ENCODE data around the gene ALX4. TPM values are rescaled to one million over a fixed set of nuclear protein-coding genes. Genes with fewer than 3 reads are reported as not detected.

ALX4 gene
- total and polyA plus RNA-seq, 9 of the 15 experiments (the other 6 are each of a cell fraction or from before 2014, with no cell fraction given): 0.07 to 1.2 (median 0.33) TPM

DNA sequence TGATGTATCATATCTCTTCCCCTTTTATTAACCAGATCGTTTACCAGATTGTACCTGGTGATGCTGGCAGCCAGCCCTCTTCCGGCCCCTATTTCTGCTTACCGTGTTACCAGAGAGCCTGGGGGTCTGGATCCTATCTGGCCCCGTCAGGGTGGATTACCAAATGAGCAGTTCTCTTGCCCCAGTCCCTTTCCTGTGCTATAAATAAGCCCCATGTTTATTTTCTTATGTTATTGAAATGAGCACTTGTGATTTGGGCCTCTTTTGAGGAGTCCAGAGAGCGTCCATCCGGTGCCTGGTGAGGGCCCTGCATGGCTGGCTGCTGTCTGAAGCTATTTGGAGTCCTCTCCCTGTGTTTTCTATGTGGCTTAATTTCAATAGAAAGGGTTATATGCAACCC lies 59.5 kb downstream of the ALX4 start:
- Histone ChIP-seq H3K4me3 (no peak overlapping the region), H3K9me1 (ENCODE audit: control insufficient read depth, insufficient read depth, low read length) (no peaks in the 10 kb centered on the region), H3K27ac (ENCODE audit: extremely low read depth, low read depth, low read length) (no peak overlapping the region), H3K27me3 (ENCODE audit: control insufficient read depth in 2 of 2, insufficient read depth in 2 of 2, low read length in 2 of 2) (no peaks in the 10 kb centered on the region), H3K4me1 (replicated peaks in 1 of 2; ENCODE audit: control insufficient read depth in 2 of 2, insufficient read depth in 2 of 2, low read length in 2 of 2) (peaks cover 0 to 1% of the 10 kb centered on the region in 2 experiments; a peak in 1 of 5 replicates), H3K79me2 (ENCODE audit: control insufficient read depth, insufficient read depth, low read length) (no peaks in the 10 kb centered on the region), H2AFZ (ENCODE audit: low read depth, low read length) (no peak overlapping the region), H3K9ac (ENCODE audit: insufficient read depth in 1 of 2, low read depth in 2 of 2, low read length in 2 of 2) (no peak overlapping the region), H3K9me3 (replicated peaks; ENCODE audit: control insufficient read depth, insufficient read depth, low read depth, low read length) (peaks cover 4% of the 10 kb centered on the region; the same call in 1 of the 2 replicates), H4K20me1 (replicated peaks; ENCODE audit: control insufficient read depth, insufficient read depth, low read length) (no peaks in the 10 kb centered on the region; the same call in 1 of the 2 replicates), H3K36me3 (ENCODE audit: control insufficient read depth, insufficient read depth, low read length) (0 out of 3 replicates have a peak, but pooled peaks cover 2% of the 10 kb centered on the region), H3K4me2 (ENCODE audit: insufficient read depth, low read length) (no peak overlapping the region)
- DNase-seq (ENCODE audit: extremely low read depth in 1 of 4, low spot score in 3 of 4): no peak
- TF ChIP-seq MAX (CRISPR knock-in tag; IDR thresholded peaks at IDR 0.05) (no peak), KDM5B (IDR thresholded peaks at IDR 0.05; ENCODE audit: insufficient replicate concordance, low read depth, low read length) (no peak), TRIM24 (IDR thresholded peaks at IDR 0.05) (no peak), ILK (tag; IDR thresholded peaks at IDR 0.05; ENCODE audit: borderline replicate concordance, low read depth) (no peak), NKRF (IDR thresholded peaks at IDR 0.05; ENCODE audit: borderline replicate concordance) (no peak), HIVEP1 (CRISPR knock-in tag; IDR thresholded peaks at IDR 0.05) (no peak), ZNF3 (CRISPR knock-in tag; IDR thresholded peaks at IDR 0.05) (no peak), MAZ (CRISPR knock-in tag; conservative IDR thresholded peaks at IDR 0.05 in 1 of 2, IDR thresholded peaks at IDR 0.05 in 1 of 2) (no peak), KDM2B (CRISPR knock-in tag; IDR thresholded peaks at IDR 0.05) (no peak), SMARCC2 (IDR thresholded peaks at IDR 0.05; ENCODE audit: low read depth) (no peak), PHF8 (IDR thresholded peaks at IDR 0.05; ENCODE audit: borderline replicate concordance, low read length) (no peak), ZNF431 (CRISPR knock-in tag; IDR thresholded peaks at IDR 0.05) (no peak)
- TF ChIP-seq, protein P1, sequence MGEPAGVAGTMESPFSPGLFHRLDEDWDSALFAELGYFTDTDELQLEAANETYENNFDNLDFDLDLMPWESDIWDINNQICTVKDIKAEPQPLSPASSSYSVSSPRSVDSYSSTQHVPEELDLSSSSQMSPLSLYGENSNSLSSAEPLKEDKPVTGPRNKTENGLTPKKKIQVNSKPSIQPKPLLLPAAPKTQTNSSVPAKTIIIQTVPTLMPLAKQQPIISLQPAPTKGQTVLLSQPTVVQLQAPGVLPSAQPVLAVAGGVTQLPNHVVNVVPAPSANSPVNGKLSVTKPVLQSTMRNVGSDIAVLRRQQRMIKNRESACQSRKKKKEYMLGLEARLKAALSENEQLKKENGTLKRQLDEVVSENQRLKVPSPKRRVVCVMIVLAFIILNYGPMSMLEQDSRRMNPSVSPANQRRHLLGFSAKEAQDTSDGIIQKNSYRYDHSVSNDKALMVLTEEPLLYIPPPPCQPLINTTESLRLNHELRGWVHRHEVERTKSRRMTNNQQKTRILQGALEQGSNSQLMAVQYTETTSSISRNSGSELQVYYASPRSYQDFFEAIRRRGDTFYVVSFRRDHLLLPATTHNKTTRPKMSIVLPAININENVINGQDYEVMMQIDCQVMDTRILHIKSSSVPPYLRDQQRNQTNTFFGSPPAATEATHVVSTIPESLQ (CRISPR knock-in tag; IDR thresholded peaks at IDR 0.05): no peak
- intact Hi-C loops (cut with micrococcal nuclease): no loop called here
- no peak for FAIRE-seq
- ATAC-seq: no peak
- CTCF ChIA-PET (ENCODE audit: low intra/inter-chr PET ratio): no interaction called here
- no TSS peak for BruUV-seq (replicated peaks)
- WGBS (ENCODE audit: insufficient coverage, low coverage, missing lambda C conversion rate): 86% methylated on average over 5 of the region's 6 CpGs
- POLR2A ChIA-PET: interaction anchor here (1.0 kb wide), 1 partner anchor 9 kb away, joined by 4 read pairs; no protein-coding TSS in a partner anchor
- in situ Hi-C loops (cut with MboI): no loop called here
